COLO668 (cell line): ENCODE measurements around the gene PPP2R2D.

Experiments
- DNase-seq: peaks from one replicate; lab custom pipeline; 2025; ENCODE audit not compliant: unreplicated experiment; lab: John Stamatoyannopoulos, UW

The PPP2R2D gene

DNA sequence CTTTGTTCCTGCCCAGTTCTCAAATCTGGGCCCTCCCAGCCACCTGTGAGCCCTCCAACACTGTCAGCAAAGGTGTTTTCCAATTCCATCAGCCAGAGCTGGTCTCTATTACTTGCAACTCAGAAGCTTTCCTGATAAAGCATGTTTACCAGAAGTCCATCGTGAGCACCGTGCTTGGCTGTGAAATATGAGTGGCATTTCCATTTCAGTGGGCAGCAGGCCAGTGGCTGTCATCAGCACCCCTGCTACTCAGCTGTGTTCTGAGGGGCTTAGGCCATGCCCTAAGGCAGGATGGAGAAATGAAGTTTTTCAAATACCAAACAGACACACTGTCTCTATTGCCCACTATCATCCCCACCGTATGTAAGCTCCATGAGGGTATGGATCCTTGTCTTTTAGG lies 93.6 kb downstream of the PPP2R2D start:
- no peak for DNase-seq

DNA sequence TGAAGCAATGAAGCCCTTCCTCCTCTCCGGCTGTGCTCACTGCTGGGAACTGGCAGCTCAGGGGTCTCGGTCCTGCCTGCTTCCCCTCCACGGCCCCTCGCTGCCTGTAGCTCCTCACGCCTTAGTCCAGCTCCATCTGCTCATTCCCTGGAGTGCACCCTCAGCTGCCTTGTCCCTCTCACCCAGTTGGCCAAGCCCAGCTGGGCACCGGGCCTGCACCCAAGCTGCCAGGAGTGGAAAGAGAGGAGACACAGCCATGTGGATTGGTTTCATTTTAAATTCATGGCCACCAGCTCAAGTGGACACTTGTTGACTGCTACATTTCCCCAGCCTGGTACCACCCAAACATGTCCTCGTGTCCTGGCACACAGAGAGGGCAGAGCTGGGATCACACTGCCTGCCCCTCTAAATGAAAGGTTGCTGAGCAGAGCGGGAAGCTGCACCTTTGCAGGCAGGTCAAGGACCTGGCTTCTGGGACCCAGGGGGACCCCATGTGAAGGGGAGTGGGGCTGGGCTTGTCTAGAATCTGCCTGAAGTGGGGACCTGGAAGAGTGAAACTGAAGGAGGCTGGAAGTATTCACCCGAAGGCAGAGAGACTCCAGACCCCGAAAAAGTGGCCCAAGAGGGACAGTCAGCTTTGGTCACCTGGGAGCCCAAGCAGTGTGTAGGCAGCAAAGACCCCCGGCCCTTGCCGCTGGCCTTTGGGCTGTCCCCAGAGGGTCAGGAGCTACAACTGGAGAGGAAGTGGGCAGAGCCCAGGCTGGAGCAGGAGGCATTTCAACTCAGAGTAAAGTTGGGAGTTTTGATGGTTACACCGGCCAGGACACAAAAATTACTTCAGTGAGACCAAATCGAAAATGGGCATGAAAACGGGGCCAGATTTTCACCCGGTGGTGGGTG lies 95.9 kb downstream of the PPP2R2D start:
- DNase-seq: no peak

DNA sequence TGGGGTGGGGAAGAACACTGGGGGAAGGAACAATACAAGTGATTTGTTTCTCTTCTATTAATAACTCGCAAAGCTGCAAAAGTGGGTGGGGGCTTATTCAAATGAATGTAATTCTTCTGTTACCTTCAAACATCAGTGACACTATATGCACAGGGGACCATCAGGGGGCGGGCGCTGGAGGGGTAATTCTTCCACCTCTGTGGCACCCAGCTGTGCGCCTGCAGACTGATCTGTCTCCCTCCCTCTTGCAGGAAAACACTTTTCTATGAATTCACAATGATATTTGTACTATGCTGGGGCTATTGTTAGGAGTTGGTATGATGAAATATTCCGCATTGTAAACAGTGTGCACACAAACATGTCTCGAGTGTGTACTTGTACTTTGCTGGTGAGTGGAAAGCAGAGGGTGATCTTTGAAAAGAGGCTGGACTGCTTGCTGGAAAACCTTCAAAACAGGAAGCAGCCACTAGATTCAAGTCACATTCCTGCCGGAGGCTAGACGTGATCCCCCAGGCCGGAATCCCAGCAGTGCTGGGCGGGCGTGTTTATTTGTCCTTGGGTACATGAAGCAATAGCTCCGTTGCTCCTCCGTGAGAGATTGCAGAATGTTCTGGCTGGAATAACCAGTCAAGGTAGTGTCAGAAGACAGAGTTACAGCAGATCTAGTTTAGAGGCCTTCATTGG lies 96.7 kb downstream of the PPP2R2D start:
- peak; percentile 35 for DNase-seq

DNA sequence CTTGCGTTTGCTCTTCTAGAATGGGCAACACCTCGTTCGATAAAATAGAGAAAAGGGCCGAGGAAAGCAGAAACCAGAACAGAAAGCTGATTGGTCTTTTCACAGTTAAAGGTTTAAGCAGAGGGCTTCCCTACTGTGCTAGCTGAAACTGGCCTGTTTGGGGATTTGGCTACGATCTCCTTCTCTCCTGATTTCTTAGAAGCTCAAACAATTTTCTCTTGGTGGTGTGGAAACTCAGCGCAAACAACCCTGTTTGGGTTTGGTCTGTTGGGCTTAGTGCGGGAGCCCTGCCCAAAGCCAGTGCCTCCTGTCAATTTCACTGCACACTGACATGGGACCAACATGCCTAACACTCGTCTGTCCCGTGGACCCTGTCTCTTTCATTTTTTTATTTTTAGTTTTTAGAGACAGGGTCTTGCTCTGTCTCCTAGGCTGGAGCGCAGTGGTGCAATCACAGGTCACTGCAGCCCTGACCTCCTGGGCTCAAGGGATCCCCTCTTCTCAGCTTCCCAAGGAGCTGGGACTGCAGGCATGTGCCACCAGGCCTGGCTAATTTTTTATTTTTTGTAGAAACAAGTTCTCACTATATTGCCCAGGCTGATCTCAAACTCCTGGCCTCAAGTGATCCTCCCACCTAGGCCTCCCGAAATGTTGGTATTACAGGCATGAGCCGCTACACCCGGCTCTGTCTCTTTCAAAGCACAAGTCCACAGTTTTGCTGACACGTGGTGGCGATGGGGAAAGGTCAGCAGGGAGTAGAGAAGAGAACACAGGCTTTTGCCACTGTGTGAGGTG lies 97.4 kb downstream of the PPP2R2D start:
- DNase-seq: no peak

DNA sequence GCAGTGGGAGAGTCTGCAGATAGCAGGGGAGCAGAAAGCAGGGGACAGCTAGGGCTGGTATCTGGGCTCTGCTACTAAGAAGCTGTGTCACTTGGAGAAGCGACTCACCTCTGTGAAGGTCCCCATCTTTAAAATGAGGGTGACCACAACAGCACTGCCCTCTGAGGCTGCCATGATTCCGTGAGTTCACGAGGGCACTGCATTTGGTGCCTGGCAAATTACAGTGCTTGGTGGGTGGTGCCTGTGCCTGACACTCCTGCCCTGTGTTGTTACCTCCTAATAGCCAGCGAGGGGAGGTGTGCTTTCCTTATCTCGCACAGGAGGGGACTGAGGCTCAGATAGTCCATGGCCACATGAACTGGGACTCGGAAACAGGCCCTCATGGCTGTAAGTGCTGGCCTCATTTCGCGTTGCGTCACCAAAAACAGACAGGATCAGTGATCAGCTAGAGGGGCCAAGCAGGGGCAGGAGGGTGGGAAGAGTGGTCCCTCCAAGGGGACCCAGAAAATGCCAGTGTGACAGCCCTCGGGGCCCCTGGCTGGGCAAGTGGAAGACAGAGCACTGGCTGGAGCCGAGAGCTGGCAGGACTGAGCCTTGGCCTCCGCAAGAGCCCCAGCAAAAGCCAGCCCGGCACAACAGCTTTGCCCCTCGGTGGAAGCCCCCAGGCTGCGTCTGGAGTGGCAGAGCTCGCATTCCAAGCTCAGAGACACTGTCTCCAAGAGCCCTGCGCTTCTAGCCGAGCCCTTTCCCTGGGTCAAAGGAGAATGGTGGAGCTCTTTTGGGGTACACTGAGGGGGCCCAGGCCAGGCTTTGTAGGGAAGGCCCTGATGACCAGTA lies 98.3 kb downstream of the PPP2R2D start:
- DNase-seq: no peak

DNA sequence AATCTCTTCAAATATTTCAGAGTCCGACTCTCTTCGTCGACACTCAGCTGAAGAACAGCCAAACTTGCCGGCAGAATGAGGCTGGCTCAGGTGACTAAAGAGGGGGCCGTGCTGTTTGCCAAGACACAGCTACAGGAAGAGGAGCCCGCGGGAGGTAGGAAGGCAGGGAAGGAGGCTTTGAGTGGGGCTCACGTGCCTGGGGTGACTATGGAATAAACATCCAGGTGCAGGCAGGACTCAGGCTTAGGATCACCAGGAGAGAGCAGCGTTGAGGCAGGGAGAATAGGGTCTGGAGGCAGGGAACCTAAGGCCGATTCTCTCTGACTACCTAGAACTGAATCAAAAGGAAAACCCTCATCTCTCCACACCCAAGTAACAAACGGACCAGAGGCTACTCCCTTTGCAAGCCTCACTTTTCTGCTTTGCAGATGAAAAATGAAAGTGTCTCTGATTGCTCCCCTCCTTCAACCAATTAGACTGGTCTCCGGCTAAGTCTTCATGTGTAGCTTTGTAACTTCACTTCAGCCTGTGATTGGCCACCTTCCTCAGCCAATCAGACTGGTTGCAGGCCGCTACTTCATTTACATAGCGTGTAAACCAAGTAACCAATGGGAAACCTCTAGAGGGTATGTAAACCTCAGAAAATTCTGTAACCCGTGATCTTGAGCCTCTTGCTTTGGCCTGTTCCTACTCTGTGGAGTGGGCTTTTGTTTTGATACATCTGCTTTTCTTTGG lies 100.6 kb downstream of the PPP2R2D start:
- peak; percentile 1 for DNase-seq

DNA sequence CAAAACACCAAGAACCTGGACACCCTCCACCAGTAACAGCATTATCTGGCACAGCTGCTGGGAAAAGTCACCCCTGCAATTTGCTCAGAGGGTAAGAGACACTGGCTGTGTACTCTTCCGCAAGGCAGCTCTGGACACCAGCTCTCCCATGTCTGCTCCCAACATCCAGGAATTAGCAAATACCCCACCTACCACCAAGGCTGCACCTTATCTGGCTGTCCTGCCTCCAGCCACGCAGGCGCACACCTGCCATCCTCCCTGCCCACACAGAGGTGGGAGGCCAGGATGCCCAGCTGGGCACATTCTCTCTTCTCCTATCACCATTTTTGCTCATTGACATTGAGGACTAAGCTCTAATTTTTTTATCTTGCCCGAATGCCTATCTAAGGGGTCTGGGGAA lies 101.2 kb downstream of the PPP2R2D start:
- DNase-seq: no peak

DNA sequence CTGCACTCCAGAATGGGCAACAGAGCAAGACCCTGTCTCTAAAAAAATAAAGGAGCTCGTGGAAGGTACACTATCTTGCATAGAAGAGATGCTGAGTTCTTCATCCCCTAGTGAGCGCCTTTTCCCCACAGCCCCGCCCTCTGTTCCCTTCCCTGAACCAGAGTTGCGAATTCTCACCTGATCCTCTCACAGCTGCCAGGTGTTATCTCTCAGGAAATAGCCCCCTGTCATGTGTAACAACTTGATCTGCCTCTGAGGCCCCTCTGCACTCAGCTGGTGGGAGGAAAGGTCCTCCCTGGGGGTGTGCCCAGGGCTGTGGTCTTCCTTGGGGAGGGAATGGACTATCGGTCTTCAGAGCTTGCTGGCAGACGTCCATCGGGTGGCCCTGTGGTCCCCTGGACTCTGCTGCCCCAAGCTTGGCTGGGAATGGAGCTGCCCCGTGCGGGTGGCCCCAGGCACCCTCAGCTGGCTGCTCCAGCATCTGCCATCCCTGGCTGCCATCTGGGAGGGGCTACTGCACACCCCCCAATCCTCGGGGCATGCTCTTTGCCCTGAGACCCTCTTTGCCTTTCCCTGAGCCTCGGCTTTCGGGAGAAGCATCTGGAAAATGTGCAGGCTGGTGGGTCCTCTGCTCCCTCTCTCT lies 102.6 kb downstream of the PPP2R2D start:
- DNase-seq: no peak

DNA sequence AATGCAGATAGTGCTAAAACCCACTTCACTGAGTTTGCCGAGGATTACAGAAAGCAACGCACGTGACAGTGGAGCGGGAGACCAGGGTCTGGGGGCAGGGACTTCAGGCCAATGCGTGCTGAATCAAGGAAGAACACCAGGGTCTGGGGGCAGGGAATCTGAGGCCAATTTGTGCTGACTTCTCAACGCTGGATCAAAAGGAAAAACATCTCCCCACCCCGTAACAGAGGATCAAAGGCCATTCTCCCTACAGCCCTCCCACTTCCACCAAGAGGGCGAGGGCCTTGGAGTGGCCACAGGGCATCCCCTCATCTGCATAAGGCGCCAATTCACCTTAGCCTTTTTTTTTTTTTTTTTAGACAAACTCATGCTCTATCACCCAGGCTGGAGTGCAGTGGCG lies 103.2 kb downstream of the PPP2R2D start:
- no peak for DNase-seq

DNA sequence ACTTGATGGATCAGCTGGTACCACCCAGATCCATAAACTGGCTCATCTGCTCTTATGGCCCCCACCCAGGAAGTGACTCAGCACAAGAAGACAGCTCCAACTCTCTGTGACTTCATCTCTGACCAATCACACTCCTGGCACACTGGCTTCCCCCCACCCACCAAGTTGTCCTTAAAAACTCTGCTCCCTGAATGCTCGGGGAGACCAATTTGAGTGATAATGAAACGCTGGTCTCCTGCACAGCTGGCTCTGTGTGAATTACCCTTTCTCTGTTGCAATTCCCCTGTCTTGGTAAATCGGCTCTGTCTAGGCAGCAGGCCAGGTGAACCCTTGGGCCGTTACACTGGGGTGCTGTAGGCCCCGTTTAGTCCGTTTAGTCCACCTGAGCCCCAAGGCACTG lies 104.3 kb downstream of the PPP2R2D start:
- DNase-seq: no peak

DNA sequence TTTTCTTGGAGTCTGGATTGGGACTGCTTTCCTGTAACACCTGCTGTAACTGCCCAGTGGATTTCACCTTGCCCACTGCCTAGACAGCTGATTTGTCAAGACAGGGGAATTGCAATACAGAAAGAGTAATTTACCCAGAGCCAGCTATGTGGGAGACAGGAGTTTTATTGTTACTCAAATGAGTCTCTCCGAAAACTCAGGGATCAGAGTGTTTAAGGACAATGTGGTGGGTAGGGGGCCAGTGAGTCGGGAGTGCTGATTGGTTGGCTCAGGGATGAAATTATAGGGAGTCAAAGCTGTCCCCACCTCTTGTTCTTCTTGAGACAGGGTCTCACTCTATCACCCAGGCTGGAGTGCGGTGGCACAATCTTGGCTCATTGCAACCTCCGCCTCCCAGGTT lies 106.2 kb downstream of the PPP2R2D start:
- no peak for DNase-seq

DNA sequence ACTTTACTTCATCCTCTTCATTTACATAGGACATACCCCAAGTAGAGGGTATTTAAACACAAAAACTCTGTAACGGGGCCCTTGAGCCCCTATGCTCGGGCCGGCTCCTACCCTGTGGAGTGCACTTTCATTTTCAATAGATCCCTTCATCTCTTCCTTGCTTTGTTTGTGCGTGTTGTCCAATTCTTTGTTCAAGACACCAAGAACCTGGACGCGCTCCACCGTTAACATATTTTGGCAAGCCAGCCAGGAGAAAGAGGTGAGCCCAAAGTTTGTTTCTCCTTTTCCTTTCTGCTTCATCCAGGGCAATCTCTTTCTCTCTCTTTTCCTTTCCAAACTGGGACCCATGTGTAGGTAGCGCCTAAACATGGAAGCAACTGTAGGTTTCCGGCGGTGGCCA lies 106.9 kb downstream of the PPP2R2D start:
- no peak for DNase-seq
